Measurements from ENCODE around the gene CYTH2.

DNA sequence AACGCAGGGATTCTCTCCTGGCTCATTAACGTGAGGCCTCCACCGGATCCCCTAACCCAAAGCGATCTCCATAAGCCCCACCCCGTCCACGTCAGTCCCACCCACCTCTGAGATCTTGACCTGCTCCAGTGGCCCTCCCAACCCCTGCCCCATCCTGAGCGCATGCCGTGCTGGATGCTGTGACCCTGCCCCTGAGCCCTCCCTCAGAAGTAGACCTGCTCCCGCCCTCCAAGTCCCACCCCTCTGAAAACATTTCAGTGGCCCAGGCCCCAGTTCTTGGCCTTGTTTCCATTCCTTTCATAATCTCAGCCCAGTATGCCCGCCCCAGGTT is 22.6 kb downstream of the CYTH2 start:
- TF ChIP-seq ZNF768 (tag by site-specific recombination; IDR thresholded peaks at IDR 0.05): no peak
- TF ChIP-seq TCF7L2 (IDR thresholded peaks at IDR 0.05; ENCODE audit: borderline replicate concordance, low read depth, low read length): no peak

Data from HEK293 (cell line).